Measurements from ENCODE around the gene SHH.

SHH gene

GRCh38 chr7:155790666-155791065 is 21.6 kb downstream of the SHH start:
- DNase-seq = no peak

- no peak for DNase-seq
Observed at GRCh38 chr7:155789001-155789725, 23.1 kb downstream of the SHH start.

GRCh38 chr7:155788616-155789000 is 23.7 kb downstream of the SHH start:
- no peak for DNase-seq

GRCh38 chr7:155787171-155787851 is 25.0 kb downstream of the SHH start:
- DNase-seq = no peak

GRCh38 chr7:155786491-155786890 is 25.8 kb downstream of the SHH start:
- no peak for DNase-seq

- no peak for DNase-seq
Observed at GRCh38 chr7:155785536-155785935, 26.7 kb downstream of the SHH start.

- DNase-seq = no peak
Observed at GRCh38 chr7:155782466-155782865, 29.8 kb downstream of the SHH start.

- peak in 1 of 2 experiments; percentile 5 for DNase-seq
Observed at GRCh38 chr7:155781433-155781832, 30.8 kb downstream of the SHH start.

- DNase-seq = peak in 1 of 2 experiments; percentile 4
Observed at GRCh38 chr7:155780884-155781283, 31.4 kb downstream of the SHH start.

GRCh38 chr7:155778349-155778748 is 33.9 kb downstream of the SHH start:
- DNase-seq = peak in 1 of 2 experiments; percentile 8

- DNase-seq = peak in 1 of 2 experiments; percentile 6
Observed at GRCh38 chr7:155776606-155777005, 35.7 kb downstream of the SHH start.

- DNase-seq = peak in 1 of 2 experiments; percentile 13
Observed at GRCh38 chr7:155775691-155776090, 36.6 kb downstream of the SHH start.

- peak in 1 of 2 experiments; percentile 4 for DNase-seq
Observed at GRCh38 chr7:155774947-155775346, 37.3 kb downstream of the SHH start.

- no peak for DNase-seq
Observed at GRCh38 chr7:155773531-155773930, 38.7 kb downstream of the SHH start.

- no peak for DNase-seq
Observed at GRCh38 chr7:155770241-155770640, 42.0 kb downstream of the SHH start.

- DNase-seq = no peak
Observed at GRCh38 chr7:155769701-155770100, 42.6 kb downstream of the SHH start.

- no peak for DNase-seq
Observed at GRCh38 chr7:155766966-155767916, 45.0 kb downstream of the SHH start.

GRCh38 chr7:155766386-155766785 is 45.9 kb downstream of the SHH start:
- no peak for DNase-seq

GRCh38 chr7:155765458-155765857 is 46.8 kb downstream of the SHH start:
- DNase-seq = no peak

- peak; percentile 69 to 76 for DNase-seq
Observed at GRCh38 chr7:155764438-155764793, 47.8 kb downstream of the SHH start.

- peak; percentile 70 to 76 for DNase-seq
Observed at GRCh38 chr7:155763691-155764437, 48.4 kb downstream of the SHH start.

GRCh38 chr7:155763122-155763521 is 49.1 kb downstream of the SHH start:
- DNase-seq = no peak

GRCh38 chr7:155762655-155763054 is 49.6 kb downstream of the SHH start:
- DNase-seq = no peak
